ENCODE data around the gene CFAP54. TPM values are rescaled to one million over a fixed set of nuclear protein-coding genes. Genes with fewer than 3 reads are reported as not detected.

CFAP54 gene
- polyA plus RNA-seq, 1 of the 3 experiments (the other 2 are of a cell fraction): 0.87 TPM

DNA sequence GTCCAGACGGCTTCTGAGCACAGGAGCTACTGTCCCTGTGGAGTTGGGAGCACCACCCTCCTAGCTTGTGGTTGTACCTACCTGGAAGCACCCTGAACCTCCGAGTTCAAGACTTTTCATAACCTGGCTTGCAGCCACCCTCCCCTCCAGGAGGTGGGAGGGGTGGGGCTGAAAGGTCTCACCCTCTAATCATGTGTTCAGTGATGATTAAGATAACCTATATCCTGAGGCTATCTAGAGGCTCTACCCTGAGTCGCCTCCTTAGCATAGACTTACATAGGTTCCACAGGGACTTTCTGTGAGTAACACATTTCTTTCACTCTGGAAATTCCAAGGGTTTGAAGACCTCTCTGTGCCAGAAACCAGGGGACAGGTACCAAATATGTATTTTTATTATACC, 146.5 kb downstream of the CFAP54 start:
- Histone ChIP-seq H3K9me3 (no peaks in the 10 kb centered on the region), H4K20me1 (ENCODE audit: insufficient read depth) (no peaks in the 10 kb centered on the region), H3K27me3 (ENCODE audit: insufficient read depth) (no peaks in the 10 kb centered on the region), H3K36me3 (replicated peaks in 1 of 2; ENCODE audit: control insufficient read depth in 1 of 2, insufficient read depth in 2 of 2, low read length in 1 of 2) (no peaks in the 10 kb centered on the region), H3K4me3 (ENCODE audit: low read depth in 2 of 2, low read length in 1 of 2) (no peak overlapping the region), H3K4me1 (ENCODE audit: control insufficient read depth in 1 of 2, insufficient read depth in 2 of 2, low read depth in 1 of 2, low read length in 1 of 2) (no peaks in the 10 kb centered on the region), H3K9me2 (no peaks in the 10 kb centered on the region), H3F3A (replicated peaks; ENCODE audit: insufficient read depth) (no peaks in the 10 kb centered on the region), H3K4me2 (no peak overlapping the region), H3K9ac (no peak overlapping the region), H3K27ac (ENCODE audit: low read depth in 2 of 2, low read length in 1 of 2) (no peak overlapping the region), H2AFZ (ENCODE audit: low read depth) (no peak overlapping the region), H3K79me2 (ENCODE audit: insufficient read depth) (no peaks in the 10 kb centered on the region)
- TF ChIP-seq CHD2 (IDR thresholded peaks at IDR 0.05; ENCODE audit: low read length, partially characterized antibody) (no peak), RFX5 (IDR thresholded peaks at IDR 0.05; ENCODE audit: low read length) (no peak), FOSL2 (IDR thresholded peaks at IDR 0.05; ENCODE audit: borderline replicate concordance, low read depth) (no peak), MEF2A (IDR thresholded peaks at IDR 0.05; ENCODE audit: borderline replicate concordance, low read depth) (no peak), NFIC (IDR thresholded peaks at IDR 0.05; ENCODE audit: borderline replicate concordance) (no peak), EP300 (IDR thresholded peaks at IDR 0.05; ENCODE audit: borderline replicate concordance in 1 of 2, low read depth in 1 of 2, low read length in 1 of 2) (no peak), JUND (IDR thresholded peaks at IDR 0.05) (no peak), RXRA (IDR thresholded peaks at IDR 0.05; ENCODE audit: borderline replicate concordance, low read depth) (no peak)
- TF ChIP-seq, protein P1, sequence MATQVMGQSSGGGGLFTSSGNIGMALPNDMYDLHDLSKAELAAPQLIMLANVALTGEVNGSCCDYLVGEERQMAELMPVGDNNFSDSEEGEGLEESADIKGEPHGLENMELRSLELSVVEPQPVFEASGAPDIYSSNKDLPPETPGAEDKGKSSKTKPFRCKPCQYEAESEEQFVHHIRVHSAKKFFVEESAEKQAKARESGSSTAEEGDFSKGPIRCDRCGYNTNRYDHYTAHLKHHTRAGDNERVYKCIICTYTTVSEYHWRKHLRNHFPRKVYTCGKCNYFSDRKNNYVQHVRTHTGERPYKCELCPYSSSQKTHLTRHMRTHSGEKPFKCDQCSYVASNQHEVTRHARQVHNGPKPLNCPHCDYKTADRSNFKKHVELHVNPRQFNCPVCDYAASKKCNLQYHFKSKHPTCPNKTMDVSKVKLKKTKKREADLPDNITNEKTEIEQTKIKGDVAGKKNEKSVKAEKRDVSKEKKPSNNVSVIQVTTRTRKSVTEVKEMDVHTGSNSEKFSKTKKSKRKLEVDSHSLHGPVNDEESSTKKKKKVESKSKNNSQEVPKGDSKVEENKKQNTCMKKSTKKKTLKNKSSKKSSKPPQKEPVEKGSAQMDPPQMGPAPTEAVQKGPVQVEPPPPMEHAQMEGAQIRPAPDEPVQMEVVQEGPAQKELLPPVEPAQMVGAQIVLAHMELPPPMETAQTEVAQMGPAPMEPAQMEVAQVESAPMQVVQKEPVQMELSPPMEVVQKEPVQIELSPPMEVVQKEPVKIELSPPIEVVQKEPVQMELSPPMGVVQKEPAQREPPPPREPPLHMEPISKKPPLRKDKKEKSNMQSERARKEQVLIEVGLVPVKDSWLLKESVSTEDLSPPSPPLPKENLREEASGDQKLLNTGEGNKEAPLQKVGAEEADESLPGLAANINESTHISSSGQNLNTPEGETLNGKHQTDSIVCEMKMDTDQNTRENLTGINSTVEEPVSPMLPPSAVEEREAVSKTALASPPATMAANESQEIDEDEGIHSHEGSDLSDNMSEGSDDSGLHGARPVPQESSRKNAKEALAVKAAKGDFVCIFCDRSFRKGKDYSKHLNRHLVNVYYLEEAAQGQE (IDR thresholded peaks at IDR 0.05; ENCODE audit: low read depth, low read length): no peak
- TF ChIP-seq, protein P2, sequence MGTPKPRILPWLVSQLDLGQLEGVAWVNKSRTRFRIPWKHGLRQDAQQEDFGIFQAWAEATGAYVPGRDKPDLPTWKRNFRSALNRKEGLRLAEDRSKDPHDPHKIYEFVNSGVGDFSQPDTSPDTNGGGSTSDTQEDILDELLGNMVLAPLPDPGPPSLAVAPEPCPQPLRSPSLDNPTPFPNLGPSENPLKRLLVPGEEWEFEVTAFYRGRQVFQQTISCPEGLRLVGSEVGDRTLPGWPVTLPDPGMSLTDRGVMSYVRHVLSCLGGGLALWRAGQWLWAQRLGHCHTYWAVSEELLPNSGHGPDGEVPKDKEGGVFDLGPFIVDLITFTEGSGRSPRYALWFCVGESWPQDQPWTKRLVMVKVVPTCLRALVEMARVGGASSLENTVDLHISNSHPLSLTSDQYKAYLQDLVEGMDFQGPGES (IDR thresholded peaks at IDR 0.05; ENCODE audit: low read depth, low read length): no peak
- DNase-seq: no peak
- POLR2A ChIA-PET: no interaction called here
- CTCF ChIA-PET: no interaction called here
- WGBS (ENCODE audit: low lambda C conversion rate): 18% methylated on average over 3 of the region's 3 CpGs

DNA sequence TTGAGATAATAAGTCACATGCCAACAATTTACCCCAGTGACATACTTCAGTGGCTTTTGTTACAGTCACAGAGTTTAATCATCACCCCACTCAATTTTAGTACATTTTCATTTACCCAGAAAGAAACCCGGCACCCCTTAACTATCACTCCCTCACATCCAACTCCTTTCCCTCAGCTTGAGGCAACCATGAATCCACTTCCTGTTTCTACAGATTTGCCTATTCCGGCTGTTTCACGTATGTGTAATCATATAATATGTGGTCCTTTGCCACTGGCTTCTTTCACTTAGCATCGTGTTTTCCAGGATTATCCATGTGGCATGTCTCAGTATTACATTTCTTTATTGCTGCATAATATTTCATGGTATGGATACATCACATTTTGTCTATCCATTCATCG, 147.5 kb downstream of the CFAP54 start:
- H3K9me2 ChIP-seq: no peaks in the 10 kb centered on the region
- H3K79me2 ChIP-seq (ENCODE audit: insufficient read depth): no peaks in the 10 kb centered on the region
- H4K20me1 ChIP-seq (ENCODE audit: insufficient read depth): no peaks in the 10 kb centered on the region
- ChIA-PET POLR2A (no interaction called here), CTCF (interaction anchor here (0.6 kb wide), 1 partner anchor 922 kb away, joined by 3 read pairs; no protein-coding TSS in a partner anchor)
- WGBS (ENCODE audit: low lambda C conversion rate): 44% methylated on average over 5 of the region's 5 CpGs
- no peak overlapping the region for H3K9ac ChIP-seq
- DNase-seq: no peak
- H3K36me3 ChIP-seq (replicated peaks in 1 of 2; ENCODE audit: control insufficient read depth in 1 of 2, insufficient read depth in 2 of 2, low read length in 1 of 2): no peaks in the 10 kb centered on the region
- no peak overlapping the region for H3K27ac ChIP-seq (ENCODE audit: low read depth in 2 of 2, low read length in 1 of 2)
- H2AFZ ChIP-seq (ENCODE audit: low read depth): no peak overlapping the region
- no peak overlapping the region for H3K4me3 ChIP-seq (ENCODE audit: low read depth in 2 of 2, low read length in 1 of 2)
- no peaks in the 10 kb centered on the region for H3K4me1 ChIP-seq (ENCODE audit: control insufficient read depth in 1 of 2, insufficient read depth in 2 of 2, low read depth in 1 of 2, low read length in 1 of 2)
- no peaks in the 10 kb centered on the region for H3F3A ChIP-seq (replicated peaks; ENCODE audit: insufficient read depth)
- no peaks in the 10 kb centered on the region for H3K9me3 ChIP-seq
- TF ChIP-seq NRF1 (IDR thresholded peaks at IDR 0.05; ENCODE audit: low read depth, low read length) (no peak), JUND (IDR thresholded peaks at IDR 0.05) (no peak)
- no peak overlapping the region for H3K4me2 ChIP-seq
- H3K27me3 ChIP-seq (ENCODE audit: insufficient read depth): no peaks in the 10 kb centered on the region
